Cardiac fibroblast (primary cell): ENCODE results near the gene CCDC194.

Experiments
- DNase-seq, 2 donors: peaks; one replicate each; pipeline versions ENCODE4 v3.0.0 to v3.0.0-alpha.2; 2010; ENCODE audit warnings: low read depth in 2 of 2
- H3K4me3 ChIP-seq, 2 donors: replicated peaks in 1 of 2; 1 replicate in 1 of 2; 2 replicates in 1 of 2; pipeline ENCODE4 v1.5.1; 2011; ENCODE audit warnings: low read depth in 2 of 2, low read length in 2 of 2, mild to moderate bottlenecking in 2 of 2, moderate library complexity in 1 of 2
- TF ChIP-seq, protein P1 (sequence below): IDR thresholded peaks from one replicate; pipeline ENCODE4 v1.5.1; 2011; ENCODE audit warnings: low read depth, mild to moderate bottlenecking, low read length, inconsistent platforms

The CCDC194 gene

DNA sequence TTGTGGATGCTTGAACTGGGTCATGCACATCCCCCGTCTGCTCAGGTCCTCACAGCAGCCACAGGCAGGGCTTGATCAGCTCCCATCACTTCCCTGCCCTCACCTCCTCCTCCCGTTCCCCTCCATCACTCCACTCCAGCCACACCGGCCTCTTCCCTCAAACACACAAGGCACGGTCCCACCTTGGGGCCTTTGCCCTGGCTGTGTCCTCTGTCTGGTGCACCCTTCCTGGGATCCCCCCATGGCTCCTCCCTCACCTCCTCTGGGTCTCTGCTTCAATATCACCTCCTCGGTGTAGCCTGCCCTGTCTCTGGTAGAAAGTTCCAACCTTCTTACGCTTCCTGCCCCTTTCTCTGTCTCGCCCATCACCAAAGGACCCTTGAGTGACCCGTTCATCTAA, 40.6 kb downstream of the CCDC194 start:
- no peak for DNase-seq
- H3K4me3 ChIP-seq = no peak overlapping the region
- TF ChIP-seq, protein P1, sequence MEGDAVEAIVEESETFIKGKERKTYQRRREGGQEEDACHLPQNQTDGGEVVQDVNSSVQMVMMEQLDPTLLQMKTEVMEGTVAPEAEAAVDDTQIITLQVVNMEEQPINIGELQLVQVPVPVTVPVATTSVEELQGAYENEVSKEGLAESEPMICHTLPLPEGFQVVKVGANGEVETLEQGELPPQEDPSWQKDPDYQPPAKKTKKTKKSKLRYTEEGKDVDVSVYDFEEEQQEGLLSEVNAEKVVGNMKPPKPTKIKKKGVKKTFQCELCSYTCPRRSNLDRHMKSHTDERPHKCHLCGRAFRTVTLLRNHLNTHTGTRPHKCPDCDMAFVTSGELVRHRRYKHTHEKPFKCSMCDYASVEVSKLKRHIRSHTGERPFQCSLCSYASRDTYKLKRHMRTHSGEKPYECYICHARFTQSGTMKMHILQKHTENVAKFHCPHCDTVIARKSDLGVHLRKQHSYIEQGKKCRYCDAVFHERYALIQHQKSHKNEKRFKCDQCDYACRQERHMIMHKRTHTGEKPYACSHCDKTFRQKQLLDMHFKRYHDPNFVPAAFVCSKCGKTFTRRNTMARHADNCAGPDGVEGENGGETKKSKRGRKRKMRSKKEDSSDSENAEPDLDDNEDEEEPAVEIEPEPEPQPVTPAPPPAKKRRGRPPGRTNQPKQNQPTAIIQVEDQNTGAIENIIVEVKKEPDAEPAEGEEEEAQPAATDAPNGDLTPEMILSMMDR = no peak

DNA sequence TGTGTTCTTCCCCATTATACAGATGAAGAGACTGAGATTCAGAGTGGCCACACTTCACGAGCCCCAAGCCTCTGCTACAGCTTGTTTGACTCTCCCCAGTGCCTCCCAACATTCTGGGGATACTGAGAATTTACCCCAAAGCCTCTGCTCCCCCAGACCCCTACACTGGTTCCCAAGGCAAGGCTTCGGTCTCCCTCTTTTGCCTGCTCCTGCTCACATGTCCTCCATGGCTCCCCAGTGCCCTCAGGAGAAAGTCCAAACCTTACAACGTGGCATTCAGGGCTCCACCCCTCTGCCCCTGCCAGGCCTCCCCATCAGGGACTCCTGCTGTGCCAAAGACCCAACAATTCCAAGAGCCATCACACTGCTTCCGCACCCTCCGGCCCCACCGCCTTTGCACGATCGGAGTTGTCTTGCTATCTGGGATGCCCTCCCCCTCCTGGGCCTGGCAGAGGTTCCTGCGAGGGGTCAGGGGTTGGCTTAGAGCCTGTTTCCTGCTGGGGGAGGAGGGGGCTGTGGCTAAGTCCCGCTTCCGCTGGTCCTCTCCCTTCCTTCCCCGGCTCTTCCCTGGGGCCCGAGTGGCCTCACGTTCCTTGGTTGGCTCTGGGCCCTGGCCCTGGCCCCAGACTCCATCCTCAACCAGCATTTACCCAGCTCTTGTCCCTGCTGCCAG, 41.3 kb downstream of the CCDC194 start:
- DNase-seq = peak in 1 of 2 donors; percentile 74
- TF ChIP-seq, protein P1 = no peak
- H3K4me3 ChIP-seq = no peak overlapping the region

- TF ChIP-seq, protein P1 = no peak
- DNase-seq = no peak
- H3K4me3 ChIP-seq = no peak overlapping the region
Measured at GRCh38 chr19:17351815-17352435, 42.1 kb downstream of the CCDC194 start.

DNA sequence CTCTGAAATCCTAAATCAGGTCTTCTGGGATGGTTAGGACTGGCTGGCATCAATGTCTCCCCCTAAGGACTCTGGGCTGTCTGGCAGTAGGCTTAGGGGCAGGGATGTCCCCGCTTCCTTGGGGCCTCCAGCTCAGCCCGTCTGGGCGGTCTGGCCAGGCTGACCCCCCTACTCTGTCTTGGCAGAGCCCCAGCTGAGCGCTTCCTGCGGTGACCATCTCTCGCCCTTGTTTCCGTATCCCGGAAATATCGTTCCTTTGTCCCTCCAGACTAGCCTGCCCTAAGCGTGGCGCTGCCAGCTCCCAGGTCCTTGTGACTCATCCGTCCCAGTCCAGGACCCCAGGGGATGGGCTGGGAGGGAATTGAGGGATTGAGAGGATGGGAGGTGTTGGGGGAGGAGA, 45.3 kb downstream of the CCDC194 start:
- peak; percentile 79 to 85 for DNase-seq
- peak overlapping the region in 1 of 2 donors; percentile 24 for H3K4me3 ChIP-seq

DNA sequence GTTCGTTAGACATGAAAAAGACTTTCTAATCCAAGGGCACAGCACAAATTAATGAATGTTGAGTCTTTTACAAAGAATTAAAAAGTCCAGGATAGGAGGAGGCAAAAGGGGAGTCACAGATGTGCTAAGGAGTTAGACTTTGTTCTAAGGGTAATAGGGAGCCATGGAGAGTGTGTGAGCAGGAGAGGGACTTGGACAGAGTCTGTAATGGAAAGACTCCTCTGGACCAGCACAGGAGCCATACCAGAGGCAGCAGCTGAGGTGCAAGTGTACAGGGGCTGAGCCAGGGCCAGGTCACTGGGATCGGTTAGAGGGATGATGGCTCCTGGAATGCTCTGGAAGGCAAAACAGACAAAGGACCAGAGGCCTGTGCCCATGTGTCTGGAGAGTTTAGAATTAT, 46.1 kb downstream of the CCDC194 start:
- no peak overlapping the region for H3K4me3 ChIP-seq
- no peak for DNase-seq
- TF ChIP-seq, protein P1 = no peak

More for the DNA sequence above, 45.3 kb downstream of the CCDC194 start:
- TF ChIP-seq, protein P1 = no peak

DNA sequence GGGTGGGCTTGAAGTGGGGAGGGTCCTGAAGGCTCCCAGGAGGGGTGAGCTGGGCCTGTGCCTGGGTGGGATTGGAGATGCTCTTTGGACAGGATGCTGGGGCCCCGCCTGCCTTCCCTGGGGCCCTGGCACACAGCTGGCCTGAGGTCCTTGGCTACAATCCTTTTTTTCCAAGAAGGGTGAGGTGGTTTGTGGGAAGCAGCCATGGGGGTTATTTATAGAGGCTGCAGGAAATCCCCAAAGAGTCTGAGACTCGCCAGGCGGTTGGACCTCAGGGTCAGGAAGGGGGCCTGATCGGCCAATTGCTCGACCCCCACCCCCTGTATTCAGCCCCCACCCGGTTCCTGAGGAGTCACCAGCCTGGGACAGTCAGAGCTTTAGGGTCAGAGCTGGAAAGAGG, 46.6 kb downstream of the CCDC194 start:
- TF ChIP-seq, protein P1 = no peak
- DNase-seq = peak; percentile 54 to 76
- no peak overlapping the region for H3K4me3 ChIP-seq
